ENCODE results near the gene DERA. TPM values are rescaled to one million over a fixed set of nuclear protein-coding genes. Genes with fewer than 3 reads are reported as not detected.

Gene DERA
- total RNA-seq, result 49.1 and 56.7 TPM in 2 replicates

GRCh38 chr12:15910864-15911721 lies at the start of gene DERA:
Gene DERA, plus strand, starts transcription at chr12:15911332. Its CDS starts 52 bp downstream, at chr12:15911384.

GRCh38 chr12:15882118-15882971 lies 28.8 kb upstream of the DERA start, which contains the start of gene STRAP:
Gene STRAP, plus strand, starts transcription at chr12:15882387. Its CDS starts 321 bp downstream, at chr12:15882708.

Other genes with a start within 250 kb of the DERA start
- gene EPS8, start 121.9 kb upstream of the DERA start, total RNA-seq, result 16.1 and 16.7 TPM in 2 replicates
- 107 and 110 TPM in 2 replicates for gene STRAP, start 28.9 kb upstream of the DERA start, total RNA-seq